Measurements from ENCODE around the gene ZRANB3.
"Not testable (repeated sequence)": the region's sequence is repeated elsewhere in the genome, so short reads cannot be mapped to it uniquely, and the experiment has no call there.

Gene ZRANB3

DNA sequence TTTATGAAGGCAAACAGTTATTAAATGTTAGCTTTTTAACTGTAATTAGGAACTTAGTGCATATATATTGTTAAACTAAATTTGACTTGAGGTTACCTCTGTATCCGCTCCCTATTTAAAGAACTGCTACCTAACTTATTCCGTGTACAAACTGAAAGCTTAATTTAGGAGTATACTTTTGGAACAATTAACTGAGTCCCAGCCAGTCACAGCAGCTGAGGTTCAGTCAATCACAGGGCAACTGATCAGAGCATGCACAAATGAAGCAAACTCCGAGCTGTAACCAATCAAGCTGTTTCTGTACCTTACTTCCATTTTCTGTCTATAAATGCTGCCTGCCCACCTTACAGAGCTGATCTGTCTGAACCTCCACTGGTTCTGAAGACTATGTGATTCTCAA lies 417.7 kb downstream of the ZRANB3 start:
- no peak for DNase-seq

- not testable (repeated sequence) for DNase-seq
Observed at GRCh38 chr2:135105513-135106316, 425.3 kb downstream of the ZRANB3 start.

- no peak for DNase-seq
Observed at GRCh38 chr2:135103843-135104242, 427.2 kb downstream of the ZRANB3 start.

- DNase-seq = no peak
Observed at GRCh38 chr2:135099802-135100483, 431.1 kb downstream of the ZRANB3 start.

DNA sequence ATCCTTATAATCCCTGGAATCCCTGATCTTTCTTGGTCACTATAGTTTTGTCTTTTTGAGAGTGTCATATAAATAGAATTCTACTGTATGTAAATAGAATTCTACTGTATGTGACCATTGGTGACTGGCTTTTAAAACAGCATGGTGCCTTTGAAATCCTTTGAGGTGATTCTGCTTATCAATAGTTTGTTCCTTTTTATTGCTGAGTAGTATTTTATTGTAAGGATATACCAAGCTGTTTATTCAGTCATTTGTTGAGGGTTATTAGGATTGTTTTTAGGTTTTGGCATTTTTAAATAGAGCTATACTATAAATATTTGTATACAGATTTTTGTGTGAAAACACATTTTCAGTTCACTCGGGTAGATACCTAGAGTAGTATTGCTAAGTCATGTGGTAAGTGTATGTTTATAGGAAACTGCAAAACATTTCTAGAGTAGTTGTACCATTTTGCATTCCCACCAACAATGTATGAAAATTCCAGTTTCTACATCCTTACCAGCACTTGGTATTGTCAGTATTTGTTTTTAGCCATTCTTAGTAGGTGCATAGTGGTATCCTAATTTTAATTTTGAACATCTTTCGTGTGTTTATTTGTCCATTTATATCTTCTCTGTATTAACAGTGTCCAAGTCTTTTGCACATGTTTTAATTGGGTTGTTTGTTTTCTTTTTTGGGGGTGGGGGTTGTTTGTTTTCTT lies 433.3 kb downstream of the ZRANB3 start:
- DNase-seq = no peak

DNA sequence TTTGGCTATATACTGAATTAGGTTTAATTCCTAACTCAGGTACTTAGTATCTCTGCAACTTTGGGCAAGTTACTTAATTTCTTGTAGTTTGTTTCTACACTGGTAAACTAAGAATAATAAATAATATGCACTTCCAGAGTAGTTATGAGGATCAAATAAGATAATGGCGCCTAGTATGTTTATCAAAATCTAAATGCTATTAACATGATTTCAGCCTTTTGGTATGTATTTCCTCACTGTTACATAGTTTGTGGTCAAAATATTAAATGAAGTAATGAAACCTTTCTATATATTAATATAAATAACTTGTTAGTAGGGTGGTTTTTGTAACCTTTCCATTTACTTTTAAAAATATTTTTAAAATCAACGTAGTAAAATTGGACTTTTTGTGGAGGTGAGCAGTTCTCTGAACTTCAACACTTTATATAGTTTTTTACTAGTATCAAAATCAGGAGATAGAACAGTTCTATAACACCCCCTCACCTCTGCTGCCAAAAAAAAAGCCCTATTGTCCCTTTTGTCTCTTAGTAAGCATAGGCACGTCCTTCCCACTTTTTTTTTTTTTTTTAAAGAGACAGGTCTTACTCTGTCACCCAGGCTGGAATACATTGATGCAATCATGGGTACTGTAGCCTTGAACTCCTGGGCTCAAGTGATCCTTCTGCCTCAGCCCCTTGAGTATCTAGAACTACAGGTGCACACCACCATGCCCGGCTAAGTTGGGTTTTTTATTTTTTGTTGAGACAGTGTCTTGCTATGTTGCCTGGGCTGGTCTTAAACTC lies 434.2 kb downstream of the ZRANB3 start:
- no peak for DNase-seq

DNA sequence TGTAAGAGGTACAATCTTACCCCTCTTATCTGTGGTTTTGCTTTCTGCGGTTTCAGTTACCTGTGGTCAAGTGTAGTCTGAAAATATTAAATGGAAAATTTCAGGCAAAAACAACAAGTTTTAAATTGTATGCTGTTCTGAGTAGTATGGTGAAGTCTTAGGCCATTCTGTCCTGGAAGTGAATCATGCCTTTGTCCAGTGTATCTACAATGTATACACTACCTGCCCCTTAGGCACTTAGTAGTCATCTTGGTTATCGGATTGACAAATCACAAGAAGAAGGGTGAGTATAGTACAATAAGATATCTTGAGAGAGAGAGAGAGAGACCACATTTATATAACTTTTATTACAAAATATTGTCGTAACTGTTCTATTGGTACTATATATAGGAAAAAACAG lies 435.4 kb downstream of the ZRANB3 start:
- DNase-seq = no peak

GRCh38 chr2:135094508-135094907 lies 436.5 kb downstream of the ZRANB3 start:
- DNase-seq = no peak

GRCh38 chr2:135093670-135094330 lies 437.2 kb downstream of the ZRANB3 start:
- no peak for DNase-seq

DNA sequence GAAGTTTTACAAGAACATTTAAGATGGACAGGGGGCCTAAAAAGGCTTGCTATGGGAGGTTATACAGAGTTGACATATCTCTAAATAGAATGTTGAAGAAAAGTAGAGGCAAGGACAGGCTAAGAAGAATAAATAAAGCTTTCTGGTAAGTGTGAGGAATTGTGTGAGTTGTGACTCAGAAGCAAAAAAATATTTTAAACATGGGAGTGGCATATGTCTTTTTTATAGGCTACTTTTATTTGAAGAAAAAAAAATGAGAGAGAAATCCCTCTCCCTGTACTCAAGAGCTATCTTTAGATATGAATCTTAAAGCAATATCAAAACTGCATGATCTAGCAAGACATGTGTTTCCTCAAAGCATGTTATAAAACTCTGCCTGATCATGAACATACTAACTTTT lies 437.8 kb downstream of the ZRANB3 start:
- DNase-seq = no peak

GRCh38 chr2:135091681-135092080 lies 439.3 kb downstream of the ZRANB3 start:
- DNase-seq = no peak

DNA sequence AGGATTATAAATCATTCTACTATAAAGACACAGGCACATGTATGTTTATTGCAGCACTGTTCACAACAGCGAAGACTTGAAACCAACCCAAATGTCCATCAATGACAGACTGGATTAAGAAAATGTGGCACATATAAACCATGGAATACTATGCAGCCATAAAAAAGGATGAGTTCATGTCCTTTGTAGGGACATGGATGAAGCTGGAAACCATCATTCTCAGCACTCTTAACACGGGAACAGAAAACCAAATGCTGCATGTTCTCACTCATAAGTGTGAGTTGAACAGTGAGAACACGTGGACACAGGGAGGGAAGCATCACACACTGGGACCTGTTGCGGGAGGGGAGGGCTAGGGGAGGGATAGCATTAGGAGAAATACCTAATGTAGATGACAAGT lies 441.4 kb downstream of the ZRANB3 start:
- DNase-seq = not testable (repeated sequence)
